Panc1 (cell line): ENCODE data around the gene CEP63. TPM values are rescaled to one million over a fixed set of nuclear protein-coding genes. Genes with fewer than 3 reads are reported as not detected.

ENCODE experiments used
- ATAC-seq: fragments of 200-7000 bp; cut with Tn5 transposase; 2 replicates; pipeline ENCODE4 v1.9.1; 2020; ENCODE audit warnings: mild to moderate bottlenecking, moderate library complexity
- BruUV-seq: library from RNA; stranded (reverse); fragments of 400-500 nt; replicated peaks from 2 replicates; lab custom pipeline; 2021; lab: Mats Ljungman, UMichigan
- CTCF ChIA-PET: fragments of 300-600 bp; sonication (Branson Sonifier 250); formaldehyde crosslinking; loops from one replicate; lab custom pipeline; 2022; ENCODE audit warnings: antibody characterized with exemption; lab: Charles Lee
- POLR2A ChIA-PET: fragments of 300-600 bp; sonication (Branson Sonifier 250); formaldehyde crosslinking; loops from one replicate; lab custom pipeline; 2022; ENCODE audit warnings: antibody characterized with exemption; lab: Charles Lee
- DNase-seq: peaks from one replicate; pipeline ENCODE4 v3.0.0-alpha.2; 2010; ENCODE audit warnings: low read depth, low spot score
- H3K27ac ChIP-seq: 2 replicates; pipeline ENCODE4 v1.5.1; 2011; ENCODE audit warnings: mild to moderate bottlenecking, low read length, inconsistent platforms
- H3K27me3 ChIP-seq: fragments of 200-500 bp; sonication (Bioruptor generic); 2 replicates; pipeline ENCODE4 v1.6.0; 2014; ENCODE audit warnings: low read length, inconsistent platforms; ENCODE audit not compliant: control insufficient read depth, insufficient read depth
- H3K36me3 ChIP-seq: fragments of 200-500 bp; sonication (Bioruptor generic); 2 replicates; pipeline ENCODE4 v1.5.1; 2014; ENCODE audit warnings: inconsistent platforms, mild to moderate bottlenecking, low read length, moderate library complexity; ENCODE audit not compliant: control insufficient read depth, insufficient read depth
- H3K4me1 ChIP-seq: 2 replicates; pipeline ENCODE4 v1.5.1; 2011; ENCODE audit warnings: inconsistent platforms, mild to moderate bottlenecking, low read length, moderate library complexity; ENCODE audit not compliant: control insufficient read depth, insufficient read depth
- H3K4me3 ChIP-seq, 2 experiments: 2 replicates each; pipeline ENCODE4 v1.5.1; 2011 to 2012; ENCODE audit warnings: low read depth in 2 of 2, low read length in 2 of 2, mild to moderate bottlenecking in 2 of 2, inconsistent platforms in 1 of 2, moderate library complexity in 1 of 2
- H3K9me3 ChIP-seq: fragments of 200-500 bp; sonication (Bioruptor generic); 2 replicates; pipeline ENCODE4 v1.5.1; 2014; ENCODE audit warnings: low read depth, mild to moderate bottlenecking, inconsistent platforms, low read length, moderate library complexity; ENCODE audit not compliant: control insufficient read depth, insufficient read depth
- POLR2AphosphoS5 ChIP-seq: IDR thresholded peaks from 2 replicates; pipeline ENCODE4 v1.6.1; 2012; ENCODE audit warnings: mild to moderate bottlenecking, low read depth, low read length, moderate library complexity
- SIN3A ChIP-seq: IDR thresholded peaks from 2 replicates; pipeline ENCODE4 v1.6.1; 2012; ENCODE audit warnings: low read depth, mild to moderate bottlenecking, low read length, moderate library complexity, borderline replicate concordance; ENCODE audit not compliant: insufficient read depth
- TCF7L2 ChIP-seq: IDR thresholded peaks from 2 replicates; pipeline ENCODE4 v1.6.1; 2011; ENCODE audit warnings: mild to moderate bottlenecking, low read depth, low read length, inconsistent platforms
- in situ Hi-C: cut with HindIII; loops from 2 replicates; pipeline ENCODE4 v1.10.0; 2016; ENCODE audit warnings: low sequenced_read_pairs, low pct_unique_long_range_greater_than_20kb
- intact Hi-C: fragments of 100-400 bp; cut with micrococcal nuclease; formaldehyde crosslinking; loops from one replicate; pipeline ENCODE4 v1.10.0; 2022; ENCODE audit not compliant: unreplicated experiment
- total RNA-seq: library from RNA; stranded (reverse); gene quantifications from one replicate; pipeline ENCODE4 v1.2.1, GENCODE V29; 2021; ENCODE audit not compliant: unreplicated experiment
- TF ChIP-seq, protein P1 (sequence below): fragments of 450-650 bp; IDR thresholded peaks from 2 replicates; pipeline ENCODE4 v1.5.1; 2017; ENCODE audit warnings: mild to moderate bottlenecking
- TF ChIP-seq, protein P2 (sequence below), 2 experiments: IDR thresholded peaks; 2 replicates each; pipeline ENCODE4 v1.6.1; 2011 to 2012; ENCODE audit warnings: low read depth in 2 of 2, control low read depth in 1 of 2, low read length in 1 of 2, mild to moderate bottlenecking in 1 of 2, moderate library complexity in 1 of 2; ENCODE audit not compliant: insufficient read depth in 1 of 2

Gene CEP63
- total RNA-seq, 1 experiment from 2014 or later: 30.5 TPM

DNA sequence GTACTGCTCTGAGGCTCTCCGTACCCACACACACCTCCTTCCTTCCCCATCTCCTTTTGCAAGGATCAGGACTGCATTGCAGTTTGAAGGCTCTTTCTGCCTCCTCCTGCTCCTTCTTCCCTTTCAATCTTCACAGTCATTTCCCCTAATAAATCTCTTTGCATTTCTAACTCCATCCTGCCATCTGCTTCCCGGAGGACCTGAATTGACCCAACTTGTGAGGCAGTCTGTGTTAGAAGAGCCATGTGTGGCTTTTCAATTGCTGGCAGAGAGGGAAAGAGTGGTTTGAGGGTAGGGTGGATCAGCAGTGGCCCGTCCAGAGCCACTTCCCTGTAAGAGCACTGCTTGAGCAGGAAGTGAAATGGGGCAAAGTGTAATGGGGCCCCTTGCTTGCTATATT is 35.9 kb upstream of the CEP63 start:
- no peaks in the 10 kb centered on the region for H3K27me3 ChIP-seq
- TF ChIP-seq SIN3A: no peak
- TF ChIP-seq, protein P1, sequence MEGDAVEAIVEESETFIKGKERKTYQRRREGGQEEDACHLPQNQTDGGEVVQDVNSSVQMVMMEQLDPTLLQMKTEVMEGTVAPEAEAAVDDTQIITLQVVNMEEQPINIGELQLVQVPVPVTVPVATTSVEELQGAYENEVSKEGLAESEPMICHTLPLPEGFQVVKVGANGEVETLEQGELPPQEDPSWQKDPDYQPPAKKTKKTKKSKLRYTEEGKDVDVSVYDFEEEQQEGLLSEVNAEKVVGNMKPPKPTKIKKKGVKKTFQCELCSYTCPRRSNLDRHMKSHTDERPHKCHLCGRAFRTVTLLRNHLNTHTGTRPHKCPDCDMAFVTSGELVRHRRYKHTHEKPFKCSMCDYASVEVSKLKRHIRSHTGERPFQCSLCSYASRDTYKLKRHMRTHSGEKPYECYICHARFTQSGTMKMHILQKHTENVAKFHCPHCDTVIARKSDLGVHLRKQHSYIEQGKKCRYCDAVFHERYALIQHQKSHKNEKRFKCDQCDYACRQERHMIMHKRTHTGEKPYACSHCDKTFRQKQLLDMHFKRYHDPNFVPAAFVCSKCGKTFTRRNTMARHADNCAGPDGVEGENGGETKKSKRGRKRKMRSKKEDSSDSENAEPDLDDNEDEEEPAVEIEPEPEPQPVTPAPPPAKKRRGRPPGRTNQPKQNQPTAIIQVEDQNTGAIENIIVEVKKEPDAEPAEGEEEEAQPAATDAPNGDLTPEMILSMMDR: no peak
- TF ChIP-seq TCF7L2: no peak
- no peak for TF ChIP-seq POLR2AphosphoS5
- TF ChIP-seq, protein P2, sequence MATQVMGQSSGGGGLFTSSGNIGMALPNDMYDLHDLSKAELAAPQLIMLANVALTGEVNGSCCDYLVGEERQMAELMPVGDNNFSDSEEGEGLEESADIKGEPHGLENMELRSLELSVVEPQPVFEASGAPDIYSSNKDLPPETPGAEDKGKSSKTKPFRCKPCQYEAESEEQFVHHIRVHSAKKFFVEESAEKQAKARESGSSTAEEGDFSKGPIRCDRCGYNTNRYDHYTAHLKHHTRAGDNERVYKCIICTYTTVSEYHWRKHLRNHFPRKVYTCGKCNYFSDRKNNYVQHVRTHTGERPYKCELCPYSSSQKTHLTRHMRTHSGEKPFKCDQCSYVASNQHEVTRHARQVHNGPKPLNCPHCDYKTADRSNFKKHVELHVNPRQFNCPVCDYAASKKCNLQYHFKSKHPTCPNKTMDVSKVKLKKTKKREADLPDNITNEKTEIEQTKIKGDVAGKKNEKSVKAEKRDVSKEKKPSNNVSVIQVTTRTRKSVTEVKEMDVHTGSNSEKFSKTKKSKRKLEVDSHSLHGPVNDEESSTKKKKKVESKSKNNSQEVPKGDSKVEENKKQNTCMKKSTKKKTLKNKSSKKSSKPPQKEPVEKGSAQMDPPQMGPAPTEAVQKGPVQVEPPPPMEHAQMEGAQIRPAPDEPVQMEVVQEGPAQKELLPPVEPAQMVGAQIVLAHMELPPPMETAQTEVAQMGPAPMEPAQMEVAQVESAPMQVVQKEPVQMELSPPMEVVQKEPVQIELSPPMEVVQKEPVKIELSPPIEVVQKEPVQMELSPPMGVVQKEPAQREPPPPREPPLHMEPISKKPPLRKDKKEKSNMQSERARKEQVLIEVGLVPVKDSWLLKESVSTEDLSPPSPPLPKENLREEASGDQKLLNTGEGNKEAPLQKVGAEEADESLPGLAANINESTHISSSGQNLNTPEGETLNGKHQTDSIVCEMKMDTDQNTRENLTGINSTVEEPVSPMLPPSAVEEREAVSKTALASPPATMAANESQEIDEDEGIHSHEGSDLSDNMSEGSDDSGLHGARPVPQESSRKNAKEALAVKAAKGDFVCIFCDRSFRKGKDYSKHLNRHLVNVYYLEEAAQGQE (IDR thresholded peaks at IDR 0.05; ENCODE audit: insufficient read depth in 1 of 2, low read depth in 2 of 2, low read length in 1 of 2): no peak
- H3K27ac ChIP-seq: no peak overlapping the region
- no peak for ATAC-seq
- intact Hi-C loops (no loop called here), in situ Hi-C loops (no loop called here)
- no peak for DNase-seq
- BruUV-seq: no TSS peak
- ChIA-PET CTCF (interaction anchor here (0.7 to 0.8 kb wide), 2 partner anchors 142 to 171 kb away, joined by 3 read pairs; no protein-coding TSS in a partner anchor), POLR2A (no interaction called here)
- H3K9me3 ChIP-seq: no peaks in the 10 kb centered on the region
- H3K4me1 ChIP-seq: peaks cover 3% of the 10 kb centered on the region; the same call in 1 of the 2 replicates
- no peaks in the 10 kb centered on the region for H3K36me3 ChIP-seq
- no peak overlapping the region for H3K4me3 ChIP-seq

DNA sequence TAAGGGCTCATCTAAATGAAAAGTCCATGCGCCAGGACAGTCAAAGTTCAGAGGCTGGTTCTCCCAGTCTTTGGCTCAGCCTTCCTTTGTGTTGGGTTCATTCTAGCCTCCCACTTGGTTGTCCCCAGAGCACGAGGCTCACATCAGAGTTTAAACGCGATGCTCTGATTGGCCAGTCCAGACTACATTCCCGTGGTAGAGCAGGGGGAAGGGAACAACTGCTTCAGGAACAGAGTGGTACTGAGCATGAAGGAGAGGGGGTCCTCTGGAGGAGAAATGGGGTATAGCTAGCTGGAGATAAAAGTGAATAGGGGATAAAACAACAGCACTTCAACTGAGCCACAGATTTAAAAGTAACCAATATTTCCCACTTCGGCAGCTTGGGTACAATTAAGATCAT is 32.2 kb upstream of the CEP63 start:
- no peaks in the 10 kb centered on the region for H3K9me3 ChIP-seq
- intact Hi-C loops (no loop called here), in situ Hi-C loops (no loop called here)
- H3K27ac ChIP-seq: no peak overlapping the region
- ChIA-PET POLR2A (no interaction called here), CTCF (no interaction called here)
- H3K36me3 ChIP-seq: no peaks in the 10 kb centered on the region
- no peak for TF ChIP-seq POLR2AphosphoS5
- TF ChIP-seq, protein P1: no peak; the same call in 1 of the 2 replicates
- TF ChIP-seq SIN3A: no peak
- TF ChIP-seq TCF7L2: no peak
- TF ChIP-seq, protein P2 (IDR thresholded peaks at IDR 0.05; ENCODE audit: insufficient read depth in 1 of 2, low read depth in 2 of 2, low read length in 1 of 2): no peak
- no peaks in the 10 kb centered on the region for H3K4me1 ChIP-seq
- H3K4me3 ChIP-seq: no peak overlapping the region
- DNase-seq (no peak), ATAC-seq (no peak)
- no TSS peak for BruUV-seq
- H3K27me3 ChIP-seq: no peaks in the 10 kb centered on the region
